Ovary (tissue), 3 donors: ENCODE data around the gene SORBS1.

Experiments used
- CTCF ChIP-seq, 3 donors: fragments of 450-650 bp in 2 of 3; fragments of 200-600 bp in 1 of 3; IDR thresholded peaks; one replicate each; pipeline versions ENCODE4 v1.5.1 to v1.8.0; 2016 to 2022; ENCODE audit warnings: antibody characterized with exemption in 3 of 3, mild to moderate bottlenecking in 1 of 3
- EP300 ChIP-seq: sonication (generic); formaldehyde crosslinking; IDR thresholded peaks from one replicate; pipeline ENCODE4 v1.6.1; 2017; ENCODE audit warnings: antibody characterized with exemption
- POLR2A ChIP-seq: fragments of 450-650 bp; IDR thresholded peaks from one replicate; pipeline ENCODE4 v1.6.1; 2017; ENCODE audit warnings: antibody characterized with exemption, mild to moderate bottlenecking, moderate library complexity
- donor health status: DM: no; HTN: no; CAD: no.

GRCh38 chr10:95500649-95501048 lies 60.5 kb downstream of the SORBS1 start:
- TF ChIP-seq EP300 (no peak), CTCF (IDR thresholded peaks at IDR 0.05) (no peak), POLR2A (no peak)
